ENCODE results near the gene FGFR4.
A peak's percentile ranks its signal among the peaks of the same experiment; 100 is the strongest.
"Not testable (repeated sequence)": the region's sequence is repeated elsewhere in the genome, so short reads cannot be mapped to it uniquely, and the experiment has no call there.

FGFR4 gene

GRCh38 chr5:177086654-177087397 is at the start of gene FGFR4:
FGFR4 (plus strand) TSS chr5:177086915; CDS start chr5:177089603, 2,688 bp downstream.
- no peak for DNase-seq (ENCODE audit: low read depth)

GRCh38 chr5:177036921-177037320 is 49.8 kb upstream of the FGFR4 start:
- DNase-seq (ENCODE audit: low read depth): no peak

GRCh38 chr5:177040814-177041420 is 45.8 kb upstream of the FGFR4 start:
- peak; percentile 75 for DNase-seq (ENCODE audit: low read depth)

GRCh38 chr5:177041936-177042335 is 44.8 kb upstream of the FGFR4 start:
- no peak for DNase-seq (ENCODE audit: low read depth)

GRCh38 chr5:177043114-177043513 is 43.6 kb upstream of the FGFR4 start:
- no peak for DNase-seq (ENCODE audit: low read depth)

- no peak for DNase-seq (ENCODE audit: low read depth)
Measured at GRCh38 chr5:177043958-177044357, 42.8 kb upstream of the FGFR4 start.

GRCh38 chr5:177044641-177045040 is 42.1 kb upstream of the FGFR4 start:
- DNase-seq (ENCODE audit: low read depth): no peak

- no peak for DNase-seq (ENCODE audit: low read depth)
Measured at GRCh38 chr5:177045631-177046030, 41.1 kb upstream of the FGFR4 start.

GRCh38 chr5:177048531-177048930 is 38.2 kb upstream of the FGFR4 start:
- not testable (repeated sequence) for DNase-seq (ENCODE audit: low read depth)

- no peak for DNase-seq (ENCODE audit: low read depth)
Measured at GRCh38 chr5:177049285-177049684, 37.4 kb upstream of the FGFR4 start.

- DNase-seq (ENCODE audit: low read depth): no peak
Measured at GRCh38 chr5:177064500-177065277, 22.0 kb upstream of the FGFR4 start.

- DNase-seq (ENCODE audit: low read depth): no peak
Measured at GRCh38 chr5:177065491-177065890, 21.2 kb upstream of the FGFR4 start.

- DNase-seq (ENCODE audit: low read depth): no peak
Measured at GRCh38 chr5:177066224-177066623, 20.5 kb upstream of the FGFR4 start.

GRCh38 chr5:177067503-177067902 is 19.2 kb upstream of the FGFR4 start:
- no peak for DNase-seq (ENCODE audit: low read depth)

GRCh38 chr5:177070536-177071191 is 16.1 kb upstream of the FGFR4 start:
- DNase-seq (ENCODE audit: low read depth): no peak

- DNase-seq (ENCODE audit: low read depth): peak; percentile 69
Measured at GRCh38 chr5:177071666-177072385, 14.9 kb upstream of the FGFR4 start.

- DNase-seq (ENCODE audit: low read depth): no peak
Measured at GRCh38 chr5:177077335-177077734, 9.4 kb upstream of the FGFR4 start.

GRCh38 chr5:177079606-177080005 is 7.1 kb upstream of the FGFR4 start:
- no peak for DNase-seq (ENCODE audit: low read depth)

GRCh38 chr5:177080265-177080664 is 6.5 kb upstream of the FGFR4 start:
- no peak for DNase-seq (ENCODE audit: low read depth)

- DNase-seq (ENCODE audit: low read depth): no peak
Measured at GRCh38 chr5:177081859-177082258, 4.9 kb upstream of the FGFR4 start.

GRCh38 chr5:177083357-177083756 is 3.4 kb upstream of the FGFR4 start:
- no peak for DNase-seq (ENCODE audit: low read depth)

- no peak for DNase-seq (ENCODE audit: low read depth)
Measured at GRCh38 chr5:177084175-177084574, 2.5 kb upstream of the FGFR4 start.

All from GM04504 (cell line).